GM18505 (cell line): ENCODE results near the gene DCAF17.
"Not testable (repeated sequence)": the region's sequence is repeated elsewhere in the genome, so short reads cannot be mapped to it uniquely, and the experiment has no call there.

Source experiments
- ATAC-seq: cut with Tn5 transposase; IDR thresholded peaks from one replicate; pipeline ENCODE4 v1.9.1; 2021; ENCODE audit not compliant: unreplicated experiment
- POLR2A ChIP-seq: IDR thresholded peaks from 4 replicates; pipeline ENCODE4 v1.6.1; 2011; ENCODE audit warnings: borderline replicate concordance; ENCODE audit not compliant: insufficient read depth, insufficient read length; ENCODE audit errors: extremely low read depth

Gene DCAF17

GRCh38 chr2:171490577-171490976, 56.6 kb downstream of the DCAF17 start:
- TF ChIP-seq POLR2A, result no peak
- ATAC-seq, result no peak

GRCh38 chr2:171491292-171491691, 57.3 kb downstream of the DCAF17 start:
- ATAC-seq, result no peak
- TF ChIP-seq POLR2A, result no peak

- ATAC-seq, result no peak
- TF ChIP-seq POLR2A, result no peak
These were observed 58.6 kb downstream of the DCAF17 start for GRCh38 chr2:171492664-171493063.

- ATAC-seq, result not testable (repeated sequence)
These were observed 63.6 kb downstream of the DCAF17 start for GRCh38 chr2:171497664-171498063.

GRCh38 chr2:171505374-171505773, 71.3 kb downstream of the DCAF17 start:
- no peak for TF ChIP-seq POLR2A
- no peak for ATAC-seq

GRCh38 chr2:171509945-171510731, 76.1 kb downstream of the DCAF17 start:
- peak; percentile 51 for ATAC-seq
- no peak for TF ChIP-seq POLR2A

- no peak for ATAC-seq
- TF ChIP-seq POLR2A, result no peak
These were observed 78.0 kb downstream of the DCAF17 start for GRCh38 chr2:171512014-171512413.

GRCh38 chr2:171512683-171513195, 78.7 kb downstream of the DCAF17 start:
- no peak for ATAC-seq

GRCh38 chr2:171513719-171514160, 79.7 kb downstream of the DCAF17 start:
- TF ChIP-seq POLR2A, result no peak
- peak; percentile 61 for ATAC-seq

More at GRCh38 chr2:171512683-171513195, 78.7 kb downstream of the DCAF17 start:
- TF ChIP-seq POLR2A, result no peak

GRCh38 chr2:171514908-171515582, 81.0 kb downstream of the DCAF17 start:
- TF ChIP-seq POLR2A, result no peak
- no peak for ATAC-seq

- ATAC-seq, result no peak
- no peak for TF ChIP-seq POLR2A
These were observed 81.8 kb downstream of the DCAF17 start for GRCh38 chr2:171515672-171516298.

GRCh38 chr2:171516793-171517192, 82.8 kb downstream of the DCAF17 start:
- no peak for TF ChIP-seq POLR2A
- ATAC-seq, result no peak

- no peak for ATAC-seq
- no peak for TF ChIP-seq POLR2A
These were observed 86.4 kb downstream of the DCAF17 start for GRCh38 chr2:171520471-171520870.
